Right atrium auricular region (tissue), 2 donors: ENCODE measurements around the gene KRT71. TPM values are rescaled to one million over a fixed set of nuclear protein-coding genes. Genes with fewer than 3 reads are reported as not detected.
A peak's percentile ranks its signal among the peaks of the same experiment; 100 is the strongest.

Experiments
- DNase-seq: peaks from one replicate; pipeline ENCODE4 v3.0.0-alpha.2; 2019; ENCODE audit warnings: low spot score
- H3K27ac ChIP-seq, 2 donors: fragments of 200-600 bp; sonication (generic); 1 replicate in 1 of 2; 2 replicates in 1 of 2; pipeline ENCODE4 v1.5.1; 2016 to 2019
- H3K27me3 ChIP-seq, 2 donors: fragments of 200-600 bp; sonication (generic); one replicate each; pipeline versions ENCODE4 v1.5.1 to v1.6.0; 2017 to 2019
- H3K36me3 ChIP-seq: fragments of 200-600 bp; sonication (generic); one replicate; pipeline ENCODE4 v1.5.1; 2016
- H3K4me1 ChIP-seq, 2 donors: fragments of 200-600 bp; sonication (generic); one replicate each; pipeline versions ENCODE4 v1.5.1 to v1.6.0; 2017 to 2019
- H3K4me3 ChIP-seq, 2 donors: fragments of 200-600 bp; sonication (generic); 1 replicate in 1 of 2; 2 replicates in 1 of 2; pipeline ENCODE4 v1.5.1; 2017 to 2019; ENCODE audit warnings: mild to moderate bottlenecking in 1 of 2, moderate library complexity in 1 of 2
- H3K9me3 ChIP-seq, 2 donors: fragments of 200-600 bp; sonication (generic); one replicate each; pipeline ENCODE4 v1.5.1; 2019
- CTCF ChIP-seq, 2 donors: fragments of 200-600 bp; sonication (generic); IDR thresholded peaks; one replicate each; pipeline ENCODE4 v1.5.1; 2019; ENCODE audit warnings: antibody characterized with exemption in 2 of 2
- total RNA-seq, 2 donors: library from RNA; depleted of rRNA; stranded (reverse); fragments of >200 nt; gene quantifications; one replicate each; pipeline ENCODE4 v1.1.0, GENCODE V29; 2016

KRT71 gene
- total RNA-seq, 2 donors from 2014 or later = not detected

DNA sequence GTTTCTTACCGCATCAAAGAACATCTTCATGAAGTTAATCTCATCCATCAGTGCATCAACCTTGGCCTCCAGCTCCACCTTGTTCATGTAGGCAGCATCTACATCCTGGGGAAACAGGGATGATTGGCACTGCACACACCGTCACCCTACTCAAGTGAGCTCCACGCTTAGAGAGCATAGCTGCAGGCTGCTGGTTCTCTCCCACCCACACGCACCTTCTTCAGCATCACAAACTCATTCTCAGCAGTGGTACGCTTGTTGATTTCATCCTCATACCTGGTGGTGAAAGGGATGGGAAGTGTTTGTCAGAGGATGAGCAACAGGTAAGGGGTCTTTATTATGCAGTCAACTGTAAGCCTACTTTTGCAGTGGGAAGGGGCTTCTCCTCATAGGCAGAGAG is 35.1 kb downstream of the KRT71 start:
- H3K4me1 ChIP-seq = no peaks in the 10 kb centered on the region
- peak; percentile 18 for DNase-seq
- H3K4me3 ChIP-seq = no peak overlapping the region
- no peak for TF ChIP-seq CTCF (IDR thresholded peaks at IDR 0.05)
- no peak overlapping the region for H3K27ac ChIP-seq
- no peaks in the 10 kb centered on the region for H3K36me3 ChIP-seq
- no peaks in the 10 kb centered on the region for H3K27me3 ChIP-seq
- no peaks in the 10 kb centered on the region for H3K9me3 ChIP-seq

GRCh38 chr12:52517005-52517835 is 35.7 kb downstream of the KRT71 start:
- no peaks in the 10 kb centered on the region for H3K9me3 ChIP-seq
- no peak for TF ChIP-seq CTCF (IDR thresholded peaks at IDR 0.05)
- DNase-seq = peak; percentile 46

GRCh38 chr12:52515927-52516831 is 36.8 kb downstream of the KRT71 start:
- Histone ChIP-seq H3K4me3 (no peak overlapping the region), H3K4me1 (no peaks in the 10 kb centered on the region), H3K27ac (no peak overlapping the region), H3K27me3 (no peaks in the 10 kb centered on the region), H3K9me3 (no peaks in the 10 kb centered on the region), H3K36me3 (no peaks in the 10 kb centered on the region)
- no peak for TF ChIP-seq CTCF (IDR thresholded peaks at IDR 0.05)
- DNase-seq = peak; percentile 51

More at GRCh38 chr12:52517005-52517835, 35.7 kb downstream of the KRT71 start:
- Histone ChIP-seq H3K4me1 (no peaks in the 10 kb centered on the region), H3K27ac (no peak overlapping the region), H3K27me3 (no peaks in the 10 kb centered on the region), H3K36me3 (no peaks in the 10 kb centered on the region), H3K4me3 (no peak overlapping the region)

DNA sequence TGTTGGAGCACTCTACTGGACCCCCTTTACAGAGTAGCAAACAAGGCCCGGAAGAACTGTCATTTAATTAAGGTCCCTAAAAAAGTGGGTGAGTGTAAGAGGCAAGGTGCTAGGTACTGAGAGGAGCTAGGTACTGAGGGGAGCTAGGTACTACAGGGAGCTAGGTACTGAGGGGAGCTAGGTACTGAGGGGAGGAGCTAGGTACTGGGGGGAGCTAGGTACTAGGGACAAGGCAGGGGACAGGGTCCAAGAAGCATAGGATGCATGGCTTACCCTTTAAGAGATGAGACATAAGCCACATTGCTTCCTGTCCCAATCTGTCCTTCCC is 37.7 kb downstream of the KRT71 start:
- no peaks in the 10 kb centered on the region for H3K27me3 ChIP-seq
- H3K4me1 ChIP-seq = no peaks in the 10 kb centered on the region
- no peak overlapping the region for H3K27ac ChIP-seq
- H3K9me3 ChIP-seq = peaks cover 0 to 5% of the 10 kb centered on the region in 2 donors
- DNase-seq = no peak
- TF ChIP-seq CTCF (IDR thresholded peaks at IDR 0.05) = no peak
- H3K36me3 ChIP-seq = no peaks in the 10 kb centered on the region
- H3K4me3 ChIP-seq = no peak overlapping the region

GRCh38 chr12:52514471-52515318 is 38.2 kb downstream of the KRT71 start:
- peak; percentile 54 for DNase-seq
- Histone ChIP-seq H3K4me1 (no peaks in the 10 kb centered on the region), H3K4me3 (no peak overlapping the region), H3K27me3 (no peaks in the 10 kb centered on the region), H3K36me3 (no peaks in the 10 kb centered on the region), H3K27ac (no peak overlapping the region), H3K9me3 (peaks cover 0 to 5% of the 10 kb centered on the region in 2 donors)
- no peak for TF ChIP-seq CTCF (IDR thresholded peaks at IDR 0.05)
